K562 (cell line): ENCODE measurements around the gene PHF21A.

Source experiments
- CEBPG ChIP-seq, 3 experiments: fragments of 200-800 bp in 1 of 3; sonication (Bioruptor generic) in 1 of 3; sonication (generic) in 1 of 3; formaldehyde crosslinking in 1 of 3; IDR thresholded peaks in 2 of 3; conservative IDR thresholded peaks in 1 of 3; 2 replicates each; pipeline versions ENCODE4 v1.6.1 to v1.8.0; 2016 to 2022; ENCODE audit warnings: missing compliant biosample characterization in 2 of 3, missing genetic modification characterization in 2 of 3, mild to moderate bottlenecking in 1 of 3, missing genetic modification reagents in 1 of 3
- EP300 ChIP-seq: IDR thresholded peaks from 2 replicates; pipeline ENCODE4 v1.6.1; 2012; ENCODE audit warnings: low read length, improper control_type of control experiment
- ETV6 ChIP-seq, 3 experiments: fragments of 150-350 bp in 1 of 3; sonication (generic) in 1 of 3; formaldehyde crosslinking in 1 of 3; IDR thresholded peaks; 2 replicates each; pipeline versions ENCODE4 v1.6.1 to v1.8.0; 2014 to 2022; ENCODE audit warnings: borderline replicate concordance in 2 of 3, low read depth in 2 of 3, antibody characterized with exemption in 1 of 3, low read length in 1 of 3, mild to moderate bottlenecking in 1 of 3, missing genetic modification reagents in 1 of 3
- HSF4 ChIP-seq: fragments of 250-450 bp; sonication (Bioruptor Pico); IDR thresholded peaks from 2 replicates; pipeline ENCODE4 v2.1.2; 2022; ENCODE audit warnings: mild to moderate bottlenecking, moderate library complexity, borderline replicate concordance
- ILK ChIP-seq: fragments of 450-650 bp; IDR thresholded peaks from 2 replicates; pipeline ENCODE4 v1.6.1; 2016; ENCODE audit warnings: missing genetic modification characterization, low read depth, mild to moderate bottlenecking, missing compliant biosample characterization, moderate library complexity, borderline replicate concordance
- KLF16 ChIP-seq: IDR thresholded peaks from 2 replicates; pipeline ENCODE4 v1.6.1; 2016; ENCODE audit warnings: antibody characterized with exemption
- MCM5 ChIP-seq: fragments of 450-650 bp; IDR thresholded peaks from 2 replicates; pipeline ENCODE4 v1.6.1; 2016; ENCODE audit warnings: low read depth
- SIN3A ChIP-seq, 2 experiments: fragments of 150-350 bp in 1 of 2; IDR thresholded peaks; 2 replicates each; pipeline ENCODE4 v1.6.1; 2011 to 2016; ENCODE audit warnings: borderline replicate concordance in 2 of 2, low read depth in 2 of 2, low read length in 2 of 2, mild to moderate bottlenecking in 2 of 2, moderate library complexity in 2 of 2; ENCODE audit not compliant: control insufficient read depth in 1 of 2
- TAF7 ChIP-seq: fragments of 450-650 bp; IDR thresholded peaks from 2 replicates; pipeline ENCODE4 v1.6.1; 2016; ENCODE audit warnings: missing genetic modification characterization, missing compliant biosample characterization
- TCF3 ChIP-seq: sonication (generic); formaldehyde crosslinking; IDR thresholded peaks from 2 replicates; pipeline ENCODE4 v1.4.0; 2020; ENCODE audit warnings: mild to moderate bottlenecking, missing genetic modification reagents
- TF ChIP-seq, protein P1 (sequence below): fragments of 200-400 bp; formaldehyde crosslinking; IDR thresholded peaks from 2 replicates; pipeline ENCODE4 v1.6.1; 2017; ENCODE audit warnings: mild to moderate bottlenecking, low read depth, low read length, moderate library complexity
- TF ChIP-seq, protein P2 (sequence below): sonication (generic); formaldehyde crosslinking; IDR thresholded peaks from 2 replicates; pipeline ENCODE4 v1.8.1; 2023; ENCODE audit warnings: mild to moderate bottlenecking, missing genetic modification reagents
- TF ChIP-seq, protein P3 (sequence below): sonication (generic); formaldehyde crosslinking; IDR thresholded peaks from 2 replicates; pipeline ENCODE4 v1.9.0; 2022; ENCODE audit warnings: mild to moderate bottlenecking, missing genetic modification reagents
- TF ChIP-seq, protein P4 (sequence below), 3 experiments: IDR thresholded peaks in 2 of 3; conservative IDR thresholded peaks in 1 of 3; 2 replicates each; pipeline ENCODE4 v1.5.1; 2011 to 2012; ENCODE audit warnings: low read length in 3 of 3, mild to moderate bottlenecking in 3 of 3, control low read depth in 2 of 3, improper control_type of control experiment in 1 of 3, inconsistent platforms in 1 of 3, low read depth in 1 of 3, mixed read lengths in 1 of 3, moderate library complexity in 1 of 3; ENCODE audit not compliant: insufficient read depth in 2 of 3

DNA sequence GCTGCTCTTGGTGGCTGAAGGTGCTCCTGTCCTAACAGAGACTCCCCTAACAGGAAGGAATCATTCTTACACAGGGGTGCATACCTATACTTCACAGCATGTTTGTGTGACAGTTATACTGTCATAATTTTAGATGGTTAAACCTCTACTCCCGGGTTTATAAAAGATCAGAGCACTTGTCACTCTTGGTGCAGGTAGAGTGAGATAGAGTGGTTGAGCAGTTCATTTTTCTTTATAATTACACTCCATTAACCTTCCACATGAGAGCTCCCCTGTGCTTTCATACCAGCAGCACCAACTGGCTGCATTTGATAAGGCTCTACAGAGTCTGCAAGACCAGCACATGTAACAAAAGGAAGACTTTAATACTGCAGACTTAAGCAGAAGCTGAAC, 125.9 kb downstream of the PHF21A start:
- TF ChIP-seq, protein P1, sequence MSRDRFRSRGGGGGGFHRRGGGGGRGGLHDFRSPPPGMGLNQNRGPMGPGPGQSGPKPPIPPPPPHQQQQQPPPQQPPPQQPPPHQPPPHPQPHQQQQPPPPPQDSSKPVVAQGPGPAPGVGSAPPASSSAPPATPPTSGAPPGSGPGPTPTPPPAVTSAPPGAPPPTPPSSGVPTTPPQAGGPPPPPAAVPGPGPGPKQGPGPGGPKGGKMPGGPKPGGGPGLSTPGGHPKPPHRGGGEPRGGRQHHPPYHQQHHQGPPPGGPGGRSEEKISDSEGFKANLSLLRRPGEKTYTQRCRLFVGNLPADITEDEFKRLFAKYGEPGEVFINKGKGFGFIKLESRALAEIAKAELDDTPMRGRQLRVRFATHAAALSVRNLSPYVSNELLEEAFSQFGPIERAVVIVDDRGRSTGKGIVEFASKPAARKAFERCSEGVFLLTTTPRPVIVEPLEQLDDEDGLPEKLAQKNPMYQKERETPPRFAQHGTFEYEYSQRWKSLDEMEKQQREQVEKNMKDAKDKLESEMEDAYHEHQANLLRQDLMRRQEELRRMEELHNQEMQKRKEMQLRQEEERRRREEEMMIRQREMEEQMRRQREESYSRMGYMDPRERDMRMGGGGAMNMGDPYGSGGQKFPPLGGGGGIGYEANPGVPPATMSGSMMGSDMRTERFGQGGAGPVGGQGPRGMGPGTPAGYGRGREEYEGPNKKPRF: no peak
- TF ChIP-seq TAF7 (no peak), CEBPG (CRISPR knock-in tag; IDR thresholded peaks at IDR 0.05) (no peak), CEBPG (tag; conservative IDR thresholded peaks at IDR 0.05 in 1 of 2, IDR thresholded peaks at IDR 0.05 in 1 of 2) (no peak), ILK (tag) (no peak), ETV6 (IDR thresholded peaks at IDR 0.05; ENCODE audit: borderline replicate concordance in 1 of 2, low read depth in 2 of 2, low read length in 1 of 2) (no peak), ETV6 (CRISPR knock-in tag; IDR thresholded peaks at IDR 0.05; ENCODE audit: borderline replicate concordance) (no peak), TCF3 (CRISPR knock-in tag) (peak; percentile 92), EP300 (peak; percentile 81), HSF4 (CRISPR knock-in tag) (no peak), MCM5 (no peak), KLF16 (no peak; the same call in 1 of the 2 replicates), SIN3A (IDR thresholded peaks at IDR 0.05; ENCODE audit: borderline replicate concordance in 2 of 2, control insufficient read depth in 1 of 2, low read depth in 2 of 2, low read length in 2 of 2) (no peak)
- TF ChIP-seq, protein P2, sequence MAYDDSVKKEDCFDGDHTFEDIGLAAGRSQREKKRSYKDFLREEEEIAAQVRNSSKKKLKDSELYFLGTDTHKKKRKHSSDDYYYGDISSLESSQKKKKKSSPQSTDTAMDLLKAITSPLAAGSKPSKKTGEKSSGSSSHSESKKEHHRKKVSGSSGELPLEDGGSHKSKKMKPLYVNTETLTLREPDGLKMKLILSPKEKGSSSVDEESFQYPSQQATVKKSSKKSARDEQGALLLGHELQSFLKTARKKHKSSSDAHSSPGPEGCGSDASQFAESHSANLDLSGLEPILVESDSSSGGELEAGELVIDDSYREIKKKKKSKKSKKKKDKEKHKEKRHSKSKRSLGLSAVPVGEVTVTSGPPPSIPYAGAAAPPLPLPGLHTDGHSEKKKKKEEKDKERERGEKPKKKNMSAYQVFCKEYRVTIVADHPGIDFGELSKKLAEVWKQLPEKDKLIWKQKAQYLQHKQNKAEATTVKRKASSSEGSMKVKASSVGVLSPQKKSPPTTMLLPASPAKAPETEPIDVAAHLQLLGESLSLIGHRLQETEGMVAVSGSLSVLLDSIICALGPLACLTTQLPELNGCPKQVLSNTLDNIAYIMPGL (CRISPR knock-in tag): no peak
- TF ChIP-seq, protein P3, sequence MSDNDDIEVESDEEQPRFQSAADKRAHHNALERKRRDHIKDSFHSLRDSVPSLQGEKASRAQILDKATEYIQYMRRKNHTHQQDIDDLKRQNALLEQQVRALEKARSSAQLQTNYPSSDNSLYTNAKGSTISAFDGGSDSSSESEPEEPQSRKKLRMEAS (CRISPR knock-in tag): peak; percentile 47; the same call in 1 of the 2 replicates
- TF ChIP-seq, protein P4, sequence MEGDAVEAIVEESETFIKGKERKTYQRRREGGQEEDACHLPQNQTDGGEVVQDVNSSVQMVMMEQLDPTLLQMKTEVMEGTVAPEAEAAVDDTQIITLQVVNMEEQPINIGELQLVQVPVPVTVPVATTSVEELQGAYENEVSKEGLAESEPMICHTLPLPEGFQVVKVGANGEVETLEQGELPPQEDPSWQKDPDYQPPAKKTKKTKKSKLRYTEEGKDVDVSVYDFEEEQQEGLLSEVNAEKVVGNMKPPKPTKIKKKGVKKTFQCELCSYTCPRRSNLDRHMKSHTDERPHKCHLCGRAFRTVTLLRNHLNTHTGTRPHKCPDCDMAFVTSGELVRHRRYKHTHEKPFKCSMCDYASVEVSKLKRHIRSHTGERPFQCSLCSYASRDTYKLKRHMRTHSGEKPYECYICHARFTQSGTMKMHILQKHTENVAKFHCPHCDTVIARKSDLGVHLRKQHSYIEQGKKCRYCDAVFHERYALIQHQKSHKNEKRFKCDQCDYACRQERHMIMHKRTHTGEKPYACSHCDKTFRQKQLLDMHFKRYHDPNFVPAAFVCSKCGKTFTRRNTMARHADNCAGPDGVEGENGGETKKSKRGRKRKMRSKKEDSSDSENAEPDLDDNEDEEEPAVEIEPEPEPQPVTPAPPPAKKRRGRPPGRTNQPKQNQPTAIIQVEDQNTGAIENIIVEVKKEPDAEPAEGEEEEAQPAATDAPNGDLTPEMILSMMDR (IDR thresholded peaks at IDR 0.05 in 2 of 3, conservative IDR thresholded peaks at IDR 0.05 in 1 of 3; ENCODE audit: insufficient read depth in 2 of 3, low read depth in 1 of 3, low read length in 3 of 3): peak in 1 of 3 experiments; percentile 28; a peak in 1 of 6 replicates
